ENCODE measurements around the gene KIF26B. TPM values are rescaled to one million over a fixed set of nuclear protein-coding genes. Genes with fewer than 3 reads are reported as not detected.

KIF26B gene
- total RNA-seq, 2 donors from 2014 or later: 0.12 to 0.13 TPM

GRCh38 chr1:245458234-245458633 lies 303.4 kb downstream of the KIF26B start:
- intact Hi-C loops (cut with DNase I): no loop called here
- DNase-seq (no peak), ATAC-seq (no peak)

GRCh38 chr1:245458761-245459174 lies 304.0 kb downstream of the KIF26B start:
- DNase-seq (no peak), ATAC-seq (peak in 1 of 2 donors; percentile 37)
- intact Hi-C loops (cut with DNase I): no loop called here

GRCh38 chr1:245459621-245460020 lies 304.8 kb downstream of the KIF26B start:
- ATAC-seq (no peak), DNase-seq (no peak)
- intact Hi-C loops (cut with DNase I): no loop called here

- DNase-seq: no peak
- no peak for ATAC-seq
- intact Hi-C loops (cut with DNase I): no loop called here
Observed at GRCh38 chr1:245461681-245462080, 306.9 kb downstream of the KIF26B start.

GRCh38 chr1:245462161-245462560 lies 307.4 kb downstream of the KIF26B start:
- DNase-seq: no peak
- no peak for ATAC-seq
- intact Hi-C loops (cut with DNase I): no loop called here

GRCh38 chr1:245463392-245464165 lies 308.8 kb downstream of the KIF26B start:
- DNase-seq: no peak
- no peak for ATAC-seq
- intact Hi-C loops (cut with DNase I): no loop called here

- intact Hi-C loops (cut with DNase I): no loop called here
- no peak for DNase-seq
- ATAC-seq: no peak
Observed at GRCh38 chr1:245464290-245464689, 309.5 kb downstream of the KIF26B start.

- no peak for DNase-seq
- intact Hi-C loops (cut with DNase I): no loop called here
- no peak for ATAC-seq
Observed at GRCh38 chr1:245465666-245466065, 310.9 kb downstream of the KIF26B start.

- intact Hi-C loops (cut with DNase I): no loop called here
- DNase-seq (no peak), ATAC-seq (no peak)
Observed at GRCh38 chr1:245466261-245466660, 311.5 kb downstream of the KIF26B start.

GRCh38 chr1:245467804-245468203 lies 313.0 kb downstream of the KIF26B start:
- no peak for ATAC-seq
- no peak for DNase-seq
- intact Hi-C loops (cut with DNase I): no loop called here

- DNase-seq: no peak
- intact Hi-C loops (cut with DNase I): no loop called here
- ATAC-seq: no peak
Observed at GRCh38 chr1:245469006-245469405, 314.2 kb downstream of the KIF26B start.

GRCh38 chr1:245469734-245470133 lies 314.9 kb downstream of the KIF26B start:
- ATAC-seq: no peak
- no peak for DNase-seq
- intact Hi-C loops (cut with DNase I): no loop called here

- intact Hi-C loops (cut with DNase I): no loop called here
- ATAC-seq (no peak), DNase-seq (no peak)
Observed at GRCh38 chr1:245475126-245475525, 320.3 kb downstream of the KIF26B start.

- DNase-seq (no peak), ATAC-seq (no peak)
- intact Hi-C loops (cut with DNase I): no loop called here
Observed at GRCh38 chr1:245475961-245476516, 321.3 kb downstream of the KIF26B start.

GRCh38 chr1:245477941-245478340 lies 323.2 kb downstream of the KIF26B start:
- intact Hi-C loops (cut with DNase I): no loop called here
- DNase-seq: no peak
- no peak for ATAC-seq

- intact Hi-C loops (cut with DNase I): no loop called here
- DNase-seq (no peak), ATAC-seq (no peak)
Observed at GRCh38 chr1:245480393-245481120, 325.8 kb downstream of the KIF26B start.

- ATAC-seq: no peak
- DNase-seq: no peak
- intact Hi-C loops (cut with DNase I): no loop called here
Observed at GRCh38 chr1:245481261-245481660, 326.5 kb downstream of the KIF26B start.

GRCh38 chr1:245483247-245483646 lies 328.5 kb downstream of the KIF26B start:
- no peak for DNase-seq
- ATAC-seq: no peak
- intact Hi-C loops (cut with DNase I): no loop called here

GRCh38 chr1:245484176-245484575 lies 329.4 kb downstream of the KIF26B start:
- DNase-seq (no peak), ATAC-seq (no peak)
- intact Hi-C loops (cut with DNase I): no loop called here

GRCh38 chr1:245485996-245486395 lies 331.2 kb downstream of the KIF26B start:
- intact Hi-C loops (cut with DNase I): no loop called here
- ATAC-seq: no peak

More at GRCh38 chr1:245485996-245486395, 331.2 kb downstream of the KIF26B start:
- DNase-seq: no peak
